SK-N-SH treated with all-trans-retinoic acid at 6 μM for 48 hours (cell line): ENCODE data around the gene DPRX.

Experiments used
- ATAC-seq: fragments of 200-7000 bp; cut with Tn5 transposase; 3 replicates; pipeline ENCODE4 v1.9.1; 2020; ENCODE audit warnings: mild to moderate bottlenecking, moderate library complexity
- ARNTL ChIP-seq: fragments of 450-650 bp; formaldehyde crosslinking; IDR thresholded peaks from 2 replicates; pipeline ENCODE4 v1.5.0; 2020; ENCODE audit warnings: low read depth, mild to moderate bottlenecking, moderate library complexity, borderline replicate concordance
- BACH2 ChIP-seq: fragments of 250-450 bp; sonication (Bioruptor Pico); IDR thresholded peaks from 2 replicates; pipeline ENCODE4 v1.9.0; 2021; ENCODE audit warnings: mild to moderate bottlenecking, borderline replicate concordance
- CREB5 ChIP-seq: fragments of 250-450 bp; sonication (Bioruptor Pico); IDR thresholded peaks from 2 replicates; pipeline ENCODE4 v1.5.1; 2020; ENCODE audit warnings: low read depth, mild to moderate bottlenecking, moderate library complexity
- CSDC2 ChIP-seq: fragments of 250-450 bp; sonication (Bioruptor Pico); IDR thresholded peaks from 2 replicates; pipeline ENCODE4 v1.5.0; 2020; ENCODE audit warnings: mild to moderate bottlenecking, moderate library complexity
- CSRNP3 ChIP-seq: fragments of 250-450 bp; sonication (Bioruptor Pico); IDR thresholded peaks from 2 replicates; pipeline ENCODE4 v1.5.1; 2021; ENCODE audit warnings: mild to moderate bottlenecking, moderate library complexity
- ESRRG ChIP-seq: fragments of 250-450 bp; sonication (Bioruptor Pico); IDR thresholded peaks from 2 replicates; pipeline ENCODE4 v1.6.1; 2021; ENCODE audit warnings: mild to moderate bottlenecking
- GLIS3 ChIP-seq: fragments of 250-450 bp; sonication (Bioruptor Pico); IDR thresholded peaks from 2 replicates; pipeline ENCODE4 v1.5.0; 2020; ENCODE audit warnings: mild to moderate bottlenecking, moderate library complexity
- ISL1 ChIP-seq: fragments of 250-450 bp; sonication (Bioruptor Pico); IDR thresholded peaks from 2 replicates; pipeline ENCODE4 v2.1.2; 2022; ENCODE audit warnings: mild to moderate bottlenecking, moderate library complexity
- OSR1 ChIP-seq: fragments of 250-450 bp; sonication (Bioruptor Pico); IDR thresholded peaks from 2 replicates; pipeline ENCODE4 v1.8.0; 2022; ENCODE audit warnings: moderate library complexity, mild to moderate bottlenecking, inconsistent platforms
- PATZ1 ChIP-seq: fragments of 250-450 bp; sonication (Bioruptor Pico); IDR thresholded peaks from 2 replicates; pipeline ENCODE4 v1.8.0; 2020; ENCODE audit warnings: mild to moderate bottlenecking, moderate library complexity, borderline replicate concordance
- PPARA ChIP-seq: fragments of 250-450 bp; sonication (Bioruptor Pico); IDR thresholded peaks from 2 replicates; pipeline ENCODE4 v1.5.0; 2020; ENCODE audit warnings: mild to moderate bottlenecking, borderline replicate concordance
- SNAI2 ChIP-seq: fragments of 250-450 bp; sonication (Bioruptor Pico); IDR thresholded peaks from 2 replicates; pipeline ENCODE4 v1.5.0; 2020; ENCODE audit warnings: mild to moderate bottlenecking, moderate library complexity
- TCF4 ChIP-seq: fragments of 250-450 bp; sonication (Bioruptor Pico); IDR thresholded peaks from 2 replicates; pipeline ENCODE4 v1.8.0; 2021; ENCODE audit warnings: mild to moderate bottlenecking, moderate library complexity, borderline replicate concordance
- TOX ChIP-seq: fragments of 250-450 bp; sonication (Bioruptor Pico); IDR thresholded peaks from 2 replicates; pipeline ENCODE4 v1.8.0; 2021; ENCODE audit warnings: mild to moderate bottlenecking, moderate library complexity, borderline replicate concordance
- TSHZ2 ChIP-seq: fragments of 250-450 bp; sonication (Bioruptor Pico); IDR thresholded peaks from 2 replicates; pipeline ENCODE4 v1.5.0; 2020; ENCODE audit warnings: mild to moderate bottlenecking, moderate library complexity
- ZFP3 ChIP-seq: fragments of 250-450 bp; sonication (Bioruptor Pico); IDR thresholded peaks from 2 replicates; pipeline ENCODE4 v1.5.0; 2020; ENCODE audit warnings: mild to moderate bottlenecking, moderate library complexity
- ZFP30 ChIP-seq: fragments of 450-650 bp; formaldehyde crosslinking; IDR thresholded peaks from 2 replicates; pipeline ENCODE4 v1.5.0; 2022; ENCODE audit warnings: mild to moderate bottlenecking, moderate library complexity
- ZNF565 ChIP-seq: fragments of 450-650 bp; formaldehyde crosslinking; conservative IDR thresholded peaks from 2 replicates; pipeline ENCODE4 v1.5.0; 2020; ENCODE audit warnings: low read depth, mild to moderate bottlenecking, moderate library complexity
- ZNF70 ChIP-seq: fragments of 450-650 bp; formaldehyde crosslinking; IDR thresholded peaks from 2 replicates; pipeline ENCODE4 v1.5.0; 2020; ENCODE audit warnings: mild to moderate bottlenecking, moderate library complexity
- ZNF8 ChIP-seq: fragments of 450-650 bp; formaldehyde crosslinking; IDR thresholded peaks from 2 replicates; pipeline ENCODE4 v1.5.0; 2020; ENCODE audit warnings: mild to moderate bottlenecking, moderate library complexity

DPRX gene

GRCh38 chr19:53612762-53613526 is 18.9 kb upstream of the DPRX start:
- no peak for ATAC-seq

GRCh38 chr19:53621885-53622740 is 9.7 kb upstream of the DPRX start:
- no peak for ATAC-seq
- TF ChIP-seq TCF4 (CRISPR knock-in tag) (no peak), ZFP3 (CRISPR knock-in tag) (no peak), ZNF70 (no peak), ZNF565 (no peak), PPARA (CRISPR knock-in tag) (no peak), ARNTL (CRISPR knock-in tag) (no peak), OSR1 (no peak), GLIS3 (CRISPR knock-in tag) (no peak), CSRNP3 (CRISPR knock-in tag) (no peak), TSHZ2 (CRISPR knock-in tag) (no peak), ESRRG (no peak), SNAI2 (CRISPR knock-in tag) (no peak), PATZ1 (CRISPR knock-in tag) (no peak), CSDC2 (CRISPR knock-in tag) (no peak), TOX (CRISPR knock-in tag) (no peak), ZNF8 (CRISPR knock-in tag) (no peak), ISL1 (CRISPR knock-in tag) (no peak), BACH2 (CRISPR knock-in tag) (no peak), CREB5 (CRISPR knock-in tag) (no peak)

More at GRCh38 chr19:53612762-53613526, 18.9 kb upstream of the DPRX start:
- TF ChIP-seq SNAI2 (CRISPR knock-in tag) (no peak), TCF4 (CRISPR knock-in tag) (no peak)

GRCh38 chr19:53624771-53625545 is 6.8 kb upstream of the DPRX start:
- ATAC-seq, result no peak
- TF ChIP-seq ARNTL (CRISPR knock-in tag), result no peak
- TF ChIP-seq ZFP3 (CRISPR knock-in tag), result no peak
- TF ChIP-seq TSHZ2 (CRISPR knock-in tag), result no peak
- no peak for TF ChIP-seq TOX (CRISPR knock-in tag)
- no peak for TF ChIP-seq ZFP30 (CRISPR knock-in tag)
- no peak for TF ChIP-seq CSRNP3 (CRISPR knock-in tag)
- no peak for TF ChIP-seq PPARA (CRISPR knock-in tag)
- no peak for TF ChIP-seq ISL1 (CRISPR knock-in tag)
- TF ChIP-seq BACH2 (CRISPR knock-in tag), result no peak
